Thoracic aorta endothelial cell (primary cell): ENCODE measurements around the gene PLCG1. TPM values are rescaled to one million over a fixed set of nuclear protein-coding genes. Genes with fewer than 3 reads are reported as not detected.

ENCODE experiments used
- small RNA-seq: library from RNA; depleted of rRNA; stranded (forward); fragments of <200 nt; gene quantifications from one replicate; pipeline ENCODE3, GENCODE V24; 2012
- total RNA-seq: library from RNA; depleted of rRNA; stranded (reverse); fragments of >200 nt; gene quantifications from 2 replicates; pipeline ENCODE4 v1.2.3, GENCODE V29; 2012

PLCG1 gene
- 101 and 112 TPM in 2 replicates for total RNA-seq

GRCh38 chr20:41136680-41137613, at the start of gene PLCG1:
TSS of gene PLCG1 (plus strand) at chr20:41137543. CDS start at chr20:41137642, 99 bp downstream.

Small RNAs within 50 kb of the gene (small RNA-seq; reads per million reads assigned to genes)
- not detected for gene AL022394.1
- not detected for gene MIR6871

Other genes with a start within 250 kb of the PLCG1 start
- 52.9 and 55.9 TPM in 2 replicates for gene TOP1, start 108.7 kb upstream of the PLCG1 start, total RNA-seq
- 15.8 and 16.9 TPM in 2 replicates for gene ZHX3, start 180.2 kb downstream of the PLCG1 start, total RNA-seq
- gene LPIN3, start 203.3 kb downstream of the PLCG1 start, total RNA-seq, result 3.5 and 5.2 TPM in 2 replicates
- not detected in 2 replicates for gene EMILIN3, start 229.3 kb downstream of the PLCG1 start, total RNA-seq